Ammon's horn (tissue), 1 donor: ENCODE results near the gene PDE8B.
"Not testable (repeated sequence)": the region's sequence is repeated elsewhere in the genome, so short reads cannot be mapped to it uniquely, and the experiment has no call there.

Experiments
- DNase-seq: peaks from one replicate; pipeline ENCODE4 v3.0.0-alpha.2; 2016; ENCODE audit warnings: low spot score

Gene PDE8B

DNA sequence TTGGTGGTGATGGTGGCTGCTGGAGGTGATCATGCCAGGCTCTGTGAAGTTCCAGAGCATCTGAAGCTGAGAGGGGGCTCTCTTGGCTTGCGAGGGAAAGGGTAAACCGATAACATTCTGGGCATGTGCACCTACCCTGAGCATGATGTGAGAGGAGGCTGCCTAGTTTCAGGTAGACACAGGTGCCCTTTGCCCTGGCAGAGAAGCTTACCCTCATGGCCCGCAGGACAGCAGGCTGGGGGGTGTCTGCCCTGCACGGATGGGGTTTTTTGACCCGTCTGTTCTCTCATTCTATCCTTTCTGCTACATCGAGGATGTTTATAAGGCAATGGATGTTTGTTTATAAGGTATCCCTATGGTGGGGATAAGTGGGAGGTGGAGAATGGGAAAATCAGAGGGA is 148.8 kb downstream of the PDE8B start:
- no peak for DNase-seq

DNA sequence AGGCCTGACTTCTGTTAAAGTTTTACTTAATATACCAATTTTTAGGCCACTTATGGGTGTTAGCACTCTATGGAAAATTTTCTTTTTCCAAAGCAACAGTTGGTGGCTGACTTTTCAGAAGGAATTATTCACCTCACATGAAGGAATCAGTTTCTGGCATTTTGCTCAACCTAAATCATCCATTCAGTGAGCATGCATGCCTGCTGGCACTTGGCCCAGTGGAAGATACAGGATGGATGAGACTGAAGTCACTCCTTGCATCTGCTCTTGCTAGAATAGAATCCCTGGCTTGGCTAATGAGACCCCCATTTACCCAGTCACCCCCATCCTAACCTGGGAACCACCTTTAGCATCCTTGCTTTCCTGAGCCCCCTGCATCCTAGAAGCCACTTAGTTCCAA is 149.9 kb downstream of the PDE8B start:
- no peak for DNase-seq

DNA sequence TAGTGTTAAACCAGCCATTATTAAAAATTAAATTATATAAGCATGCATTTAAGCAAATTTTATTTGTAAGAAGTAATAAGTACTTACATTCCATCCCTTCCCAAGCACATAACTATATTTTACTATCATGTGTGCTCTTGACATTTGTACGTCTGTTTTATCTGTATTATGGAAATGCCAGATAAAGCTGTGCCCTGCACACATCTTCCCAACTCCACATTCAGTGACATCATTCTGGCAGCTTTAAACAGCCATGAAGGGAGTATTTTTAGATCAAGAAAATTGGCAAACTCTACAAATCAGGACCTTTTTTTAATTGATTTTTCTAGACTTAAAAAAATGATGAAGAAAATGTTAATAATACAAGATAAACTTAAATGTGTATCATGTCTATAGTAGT is 150.5 kb downstream of the PDE8B start:
- DNase-seq, result no peak

DNA sequence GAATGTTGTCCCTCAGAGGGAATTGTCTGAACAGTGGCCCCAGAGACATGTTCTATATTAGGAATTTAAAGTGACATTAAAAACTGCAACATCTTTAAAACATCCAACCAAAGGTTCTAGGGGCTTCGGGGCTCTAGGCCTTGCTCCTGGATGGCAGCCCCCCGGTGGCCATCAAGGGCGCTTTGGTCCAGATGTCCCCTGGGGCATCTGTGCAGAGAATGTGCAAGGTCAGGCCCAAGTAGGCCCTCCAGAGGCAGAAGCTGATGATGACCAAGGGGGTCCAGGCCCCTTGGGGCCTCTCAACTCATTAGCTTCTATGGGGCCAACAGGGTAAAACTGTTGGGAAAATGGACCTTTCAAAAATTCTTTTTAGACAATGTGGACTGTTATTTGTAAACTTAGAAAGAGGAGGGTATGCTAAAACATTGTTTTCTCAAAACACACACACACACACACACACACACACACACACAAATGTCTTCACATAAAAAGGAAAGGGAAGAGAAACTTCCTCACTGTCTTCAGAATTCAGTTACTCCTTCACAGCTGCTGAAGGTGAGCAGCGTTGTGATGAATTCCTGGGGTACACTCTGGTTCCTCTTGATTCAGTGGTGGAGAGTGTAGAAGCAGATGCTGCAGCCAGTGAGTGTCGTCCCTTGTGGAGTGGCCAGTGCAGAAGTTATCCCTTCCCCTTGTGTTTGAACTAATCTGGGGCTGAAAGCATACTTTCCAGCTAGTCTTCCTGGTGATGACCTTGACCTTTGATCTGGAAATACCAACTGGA is 156.4 kb downstream of the PDE8B start:
- no peak for DNase-seq

DNA sequence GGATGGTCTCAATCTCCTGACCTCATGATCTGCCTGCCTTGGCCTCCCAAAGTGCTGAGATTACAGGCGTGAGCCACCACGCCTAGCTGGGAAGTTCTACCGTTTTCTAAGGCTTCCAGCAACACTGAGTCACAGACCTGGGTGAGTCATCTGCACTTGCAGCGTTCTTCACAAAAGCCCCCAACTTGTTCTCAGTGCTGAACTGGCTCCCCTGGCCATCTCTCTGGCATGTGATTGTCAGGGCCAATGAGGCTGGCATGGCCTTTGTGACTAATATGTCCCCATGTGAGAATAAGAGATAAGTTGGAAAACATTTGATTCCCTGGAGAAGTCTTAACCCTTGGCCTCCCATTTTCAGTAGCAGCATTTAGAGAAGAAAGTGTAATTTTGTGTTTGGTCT is 157.3 kb downstream of the PDE8B start:
- DNase-seq, result no peak

DNA sequence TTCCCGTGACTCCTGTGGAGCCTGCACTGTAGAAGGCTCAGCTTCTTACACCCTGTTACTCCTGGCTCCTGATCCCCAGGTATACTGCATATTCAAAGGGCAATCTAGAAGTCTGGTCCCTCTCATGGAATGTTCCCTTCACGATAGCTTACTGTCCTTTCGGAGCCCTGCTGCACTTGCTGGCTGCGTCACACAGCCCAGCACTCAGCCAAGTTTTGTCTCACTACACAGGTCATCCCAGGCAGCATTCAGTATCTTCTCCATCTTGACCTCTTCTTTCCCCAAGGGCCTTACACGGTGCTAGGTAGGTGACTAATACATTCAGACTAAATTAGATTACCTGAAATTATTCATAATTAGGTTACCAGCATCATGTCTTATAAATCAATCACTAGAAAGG is 157.9 kb downstream of the PDE8B start:
- DNase-seq, result no peak

DNA sequence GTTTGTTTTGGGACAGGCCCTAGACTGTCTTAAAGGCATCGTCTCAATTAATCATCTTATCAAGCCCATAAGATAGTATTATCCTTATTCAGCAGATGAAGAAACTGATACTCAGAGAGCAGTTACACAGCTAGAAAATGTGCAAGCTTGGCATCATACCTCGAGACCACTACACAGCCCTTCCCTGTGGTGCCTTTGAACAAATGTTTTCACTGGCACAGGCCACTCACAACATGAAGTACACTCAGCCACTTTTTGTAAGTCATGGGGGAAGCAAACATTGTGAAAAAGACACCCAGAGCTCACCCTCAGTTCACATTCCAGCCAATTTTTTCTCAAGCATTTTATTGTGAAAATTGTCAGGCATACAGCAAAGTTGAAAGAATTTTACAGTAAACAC is 159.1 kb downstream of the PDE8B start:
- no peak for DNase-seq

DNA sequence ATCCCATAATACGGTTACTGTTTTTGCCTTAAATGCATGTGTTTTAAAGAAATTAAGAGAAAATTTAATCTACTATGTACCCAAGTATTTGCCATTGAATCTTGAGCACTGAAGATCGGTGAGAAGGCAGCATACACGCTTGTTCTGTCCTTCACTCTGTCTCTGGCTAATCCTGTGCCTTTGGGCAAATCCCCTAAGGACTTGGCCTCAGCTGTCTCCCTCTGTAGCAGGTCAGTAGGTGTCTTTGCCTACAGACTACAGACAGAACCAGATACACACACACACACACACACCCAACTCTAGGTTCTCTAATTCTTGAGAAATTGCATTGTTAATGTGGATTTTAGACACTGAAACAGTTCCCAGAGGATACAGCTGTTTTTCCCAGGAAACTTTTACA is 164.2 kb downstream of the PDE8B start:
- no peak for DNase-seq

DNA sequence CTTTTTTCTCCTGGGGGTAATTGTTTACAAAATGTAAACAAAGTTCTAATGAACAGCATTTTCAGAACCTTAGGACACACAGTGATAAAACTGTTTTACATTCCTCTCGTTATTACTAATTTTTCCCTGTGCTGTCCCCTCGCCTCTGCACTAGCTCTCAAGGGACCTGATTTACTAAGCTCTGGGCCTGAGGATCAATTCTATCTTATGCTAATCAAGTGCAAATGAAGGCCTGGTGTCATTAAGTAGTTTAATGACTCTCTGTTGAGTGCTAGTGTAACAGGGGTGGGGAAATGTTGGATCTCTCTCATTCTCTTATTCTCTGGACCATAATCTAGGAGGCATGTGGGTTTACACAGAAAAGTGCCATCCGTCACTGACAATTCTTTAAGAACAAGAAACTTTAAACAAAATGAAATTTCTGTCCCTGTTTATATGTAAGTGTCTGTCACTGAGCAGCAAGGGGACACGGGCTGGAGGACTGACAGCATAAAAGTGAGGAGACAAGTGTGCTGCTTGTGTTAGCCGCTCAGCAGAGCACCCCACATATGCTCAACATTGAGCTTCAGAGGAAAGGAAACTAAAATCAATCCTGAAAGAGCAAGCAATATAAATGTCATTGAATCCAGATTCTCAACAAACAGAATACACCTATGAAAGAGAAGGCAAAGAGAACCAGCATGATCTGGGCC is 166.3 kb downstream of the PDE8B start:
- DNase-seq, result no peak

DNA sequence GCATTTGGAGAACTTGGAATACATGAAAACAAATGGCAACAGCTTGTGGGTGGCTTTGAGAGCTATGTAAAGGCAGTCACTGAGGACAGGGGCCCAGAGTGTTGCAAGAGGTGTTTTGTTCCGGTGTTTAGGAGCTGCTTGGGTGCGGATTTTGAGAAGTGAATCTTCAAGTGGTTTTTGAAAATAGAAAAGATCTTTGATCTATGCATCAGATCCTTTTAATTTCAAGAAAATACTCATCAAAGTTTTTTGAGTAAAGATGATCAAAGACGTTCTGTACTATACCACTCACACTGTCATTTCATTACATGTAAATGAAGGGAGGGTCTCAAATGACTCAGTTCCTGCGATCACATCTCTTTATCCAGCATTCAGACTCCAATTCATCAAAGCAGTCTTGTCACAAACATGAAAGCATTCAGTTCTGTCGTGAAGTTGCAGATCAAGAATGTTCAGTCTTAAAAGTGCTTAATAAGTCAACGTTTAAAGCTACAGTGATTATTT is 169.1 kb downstream of the PDE8B start:
- DNase-seq, result no peak

DNA sequence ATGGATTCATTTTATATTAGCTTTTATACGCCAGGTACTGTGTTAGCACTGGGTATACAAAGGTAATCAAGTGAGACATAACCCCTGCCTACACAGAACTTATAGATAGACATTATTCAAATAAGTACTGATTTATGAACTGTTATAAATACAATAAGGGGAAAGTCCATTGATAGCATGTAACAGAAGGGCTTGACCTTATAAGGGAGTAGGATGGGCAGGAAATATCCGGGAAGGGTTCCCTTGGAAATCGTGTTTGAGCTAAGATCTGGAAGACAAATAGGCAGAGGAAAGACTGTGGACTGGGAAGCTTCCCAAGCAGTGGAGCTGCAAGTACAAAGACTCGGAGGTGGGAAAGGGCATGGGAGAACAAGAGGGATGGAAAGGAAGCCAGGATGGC is 170.2 kb downstream of the PDE8B start:
- no peak for DNase-seq

DNA sequence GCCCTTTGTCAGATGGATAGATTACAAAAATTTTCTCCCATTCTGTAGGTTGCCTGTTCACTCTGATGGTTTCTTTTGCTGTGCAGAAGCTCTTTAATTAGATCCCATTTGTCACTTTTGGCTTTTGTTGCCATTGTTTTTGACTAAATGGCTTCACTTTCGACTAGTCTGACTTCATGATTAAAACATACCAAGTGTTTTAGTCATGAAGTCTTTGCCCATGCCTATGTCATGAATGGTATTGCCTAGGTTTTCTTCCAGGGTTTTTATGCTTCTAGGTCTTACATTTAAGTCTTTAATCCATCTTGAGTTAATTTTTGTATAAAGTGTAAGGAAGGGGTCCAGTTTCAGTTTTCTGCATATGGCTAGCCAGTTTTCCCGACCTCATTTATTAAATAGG is 172.9 kb downstream of the PDE8B start:
- DNase-seq, result not testable (repeated sequence)

DNA sequence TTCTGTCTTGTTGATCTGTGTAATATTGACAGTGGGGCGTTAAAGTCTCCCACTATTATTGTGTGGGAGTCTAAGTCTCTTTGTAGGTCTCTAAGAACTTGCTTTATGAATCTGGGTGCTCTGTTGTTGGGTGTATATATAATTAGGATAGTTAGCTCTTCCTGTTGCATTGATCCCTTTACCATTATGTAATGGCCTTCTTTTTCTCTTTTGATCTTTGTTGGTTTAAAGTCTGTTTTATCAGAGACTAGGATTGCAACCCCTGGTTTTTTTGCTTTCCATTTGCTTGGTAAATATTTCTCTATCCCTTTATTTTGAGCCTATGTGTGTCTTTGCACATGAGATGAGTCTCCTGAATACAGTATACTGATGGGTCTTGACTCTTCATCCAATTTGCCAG is 175.9 kb downstream of the PDE8B start:
- DNase-seq, result not testable (repeated sequence)

DNA sequence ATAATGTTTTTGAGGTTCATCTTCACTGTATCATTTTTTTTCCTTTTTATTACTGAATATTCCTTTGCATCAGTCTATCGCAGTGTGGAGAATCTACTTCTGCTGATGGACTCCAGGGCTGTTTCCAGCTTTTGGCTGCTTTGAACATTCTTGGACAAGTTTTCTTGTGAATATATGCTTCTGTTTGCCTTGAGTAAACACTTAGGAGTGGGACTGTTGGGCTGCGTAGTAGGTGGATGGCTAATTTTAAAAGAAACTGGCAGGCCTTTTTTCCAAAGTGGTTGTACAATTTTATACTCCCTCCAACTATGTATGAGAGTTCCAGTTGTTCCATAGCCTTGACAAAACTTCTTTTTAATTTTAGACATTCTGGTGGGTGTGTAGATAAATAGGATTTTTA is 179.3 kb downstream of the PDE8B start:
- DNase-seq, result no peak

DNA sequence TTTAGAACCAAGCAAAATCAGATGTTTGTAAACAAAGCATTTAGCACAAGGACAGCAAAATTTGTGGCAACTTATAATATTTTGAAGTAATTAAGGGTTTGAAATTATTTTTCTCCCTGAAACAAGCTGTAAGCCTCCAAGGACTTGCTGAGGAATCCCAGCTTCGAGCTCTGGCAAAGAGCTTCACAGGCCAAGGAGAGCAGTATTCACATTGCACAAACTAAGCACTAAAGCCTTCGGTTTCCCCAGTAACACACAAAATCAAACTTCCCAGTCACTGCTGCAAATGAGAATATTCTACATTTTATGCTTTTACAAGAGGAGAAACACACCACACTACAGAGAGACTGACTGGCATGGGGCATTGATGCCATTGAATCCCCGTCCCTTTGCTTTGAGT is 179.7 kb downstream of the PDE8B start:
- DNase-seq, result no peak

DNA sequence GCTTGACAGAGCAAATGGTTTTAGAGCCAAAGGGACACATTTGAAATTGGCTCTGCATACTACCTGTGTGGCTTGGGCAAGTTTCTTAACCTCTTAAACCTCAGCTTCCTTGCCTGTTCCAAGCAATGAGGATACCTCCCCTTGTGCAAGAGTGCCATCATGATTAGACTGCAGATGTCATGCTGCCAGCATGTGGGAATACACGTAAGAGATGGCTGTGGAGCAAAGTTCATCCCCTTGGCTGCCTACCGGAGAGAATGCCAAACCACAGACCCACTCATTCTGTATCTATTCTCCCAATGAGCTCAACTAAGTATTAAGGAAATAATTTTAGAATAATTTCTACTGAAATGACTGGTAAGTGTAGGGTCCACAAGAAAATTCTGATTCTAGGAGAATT is 180.3 kb downstream of the PDE8B start:
- no peak for DNase-seq

DNA sequence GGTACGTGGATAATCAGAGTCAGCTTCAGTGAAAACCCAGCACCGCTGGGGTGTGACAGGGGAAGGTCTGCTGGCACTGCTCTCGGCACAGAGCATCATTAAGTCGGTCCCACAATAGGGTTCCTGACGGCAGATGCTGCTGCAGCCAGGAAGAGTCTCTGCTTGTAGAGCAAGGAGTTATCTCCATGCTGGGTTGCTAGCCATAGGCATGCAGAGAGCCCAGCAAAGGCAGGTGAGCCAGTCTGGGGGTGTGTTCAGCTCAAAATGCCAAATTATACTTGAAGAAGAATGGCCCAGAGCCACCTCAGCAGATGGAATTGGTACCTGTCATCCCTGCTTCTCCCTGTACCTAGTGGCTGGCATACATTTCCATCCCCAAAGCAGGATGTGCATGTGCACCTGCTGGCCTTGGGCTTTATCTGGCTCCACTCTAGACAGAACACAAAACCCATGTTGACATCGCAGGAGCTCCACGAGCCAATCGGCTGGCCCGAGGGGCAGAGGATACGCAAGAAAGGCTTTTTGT is 180.8 kb downstream of the PDE8B start:
- DNase-seq, result no peak

DNA sequence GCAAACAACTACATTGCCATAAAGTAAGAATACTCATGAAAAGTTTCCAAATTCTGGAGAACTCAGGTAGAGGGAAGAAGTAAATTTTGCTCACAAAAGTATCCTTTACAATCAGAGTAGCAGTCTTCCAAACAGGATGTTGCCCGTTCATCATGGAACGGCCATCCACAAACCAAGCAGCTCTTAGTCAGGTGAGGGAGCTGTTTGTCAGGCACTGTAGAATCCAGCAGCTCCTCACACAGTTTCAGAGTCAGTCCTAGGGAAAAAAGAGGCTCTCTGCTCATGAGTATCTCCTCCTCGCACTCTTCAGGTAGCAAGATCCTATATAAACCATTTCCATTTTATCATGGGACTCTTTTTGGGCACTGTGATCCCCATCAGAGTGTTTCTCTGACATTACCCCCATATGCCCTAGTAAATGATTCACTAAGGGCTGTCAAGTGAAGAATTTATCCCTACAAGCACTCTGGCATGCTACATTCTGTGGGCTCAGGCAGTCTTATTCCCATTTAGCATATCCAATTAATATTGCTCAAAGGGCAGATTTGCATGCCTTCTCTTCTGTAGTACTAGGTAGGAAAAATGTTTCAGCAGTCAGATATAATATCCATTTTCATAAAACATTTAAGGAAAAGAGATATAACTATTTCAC is 183.7 kb downstream of the PDE8B start:
- no peak for DNase-seq

DNA sequence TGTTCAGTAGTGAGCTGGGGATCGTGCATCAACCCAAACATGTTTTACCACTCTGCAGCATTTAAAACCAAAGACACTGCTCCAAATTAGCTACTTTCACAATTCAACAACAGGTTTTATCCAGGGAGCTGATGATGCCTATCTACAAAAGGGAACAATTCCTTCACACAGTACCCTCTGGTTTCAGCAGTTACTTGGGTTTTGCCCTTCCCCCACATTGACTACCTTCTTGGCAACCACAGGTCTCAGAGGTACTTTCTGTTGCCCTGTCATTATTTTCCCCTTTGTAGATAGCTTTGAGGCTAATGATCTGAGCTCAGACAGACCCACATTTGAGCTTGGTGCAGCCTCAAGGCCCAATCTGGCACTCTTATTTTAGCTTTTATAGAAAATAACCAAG is 185.5 kb downstream of the PDE8B start:
- DNase-seq, result no peak

DNA sequence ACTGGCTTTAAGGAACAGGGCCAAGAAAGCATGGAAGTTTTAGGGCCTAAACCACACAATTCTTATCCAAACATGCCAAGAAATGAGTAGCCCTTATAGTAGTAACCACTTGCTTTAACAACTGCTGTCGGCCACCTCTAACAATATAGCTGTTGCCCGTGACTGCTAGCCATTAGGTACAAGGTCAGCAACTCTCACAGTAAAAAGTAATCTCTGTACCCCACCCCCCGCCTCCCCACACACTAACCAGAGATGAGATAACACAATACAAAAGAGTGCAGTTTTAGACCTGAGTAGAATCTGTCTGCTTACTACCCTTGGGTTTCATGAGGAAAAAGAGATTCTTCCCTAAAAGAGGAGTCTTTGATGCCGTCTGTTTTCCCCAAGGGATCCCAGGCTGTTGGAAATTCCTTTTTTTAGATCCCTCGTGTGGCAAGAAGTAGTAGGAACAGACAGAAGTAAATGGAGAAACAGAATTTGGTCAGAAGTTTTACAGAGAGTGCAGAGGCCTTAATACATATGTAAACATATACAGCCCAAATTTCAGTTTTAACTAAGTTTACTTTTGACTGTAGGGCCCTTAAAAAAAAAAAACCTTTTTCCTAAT is 187.3 kb downstream of the PDE8B start:
- DNase-seq, result no peak

DNA sequence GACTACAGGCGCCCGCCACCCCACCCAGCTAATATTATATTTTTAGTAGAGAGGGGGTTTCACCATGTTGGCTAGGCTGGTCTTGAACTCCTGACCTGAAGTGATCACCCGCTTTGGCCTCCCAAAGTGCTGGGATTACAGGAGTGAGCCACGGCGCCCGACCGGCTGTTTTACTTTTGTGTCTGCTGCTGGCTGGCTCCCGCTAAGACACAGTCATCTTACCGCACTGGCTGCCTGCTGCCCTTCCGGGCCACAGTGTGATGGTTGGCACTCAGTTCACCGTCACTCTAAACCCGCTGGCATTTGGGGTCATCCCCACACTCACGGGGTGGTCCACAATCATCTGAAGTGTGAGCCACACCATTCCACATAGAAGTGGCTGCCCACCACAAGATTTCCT is 188.0 kb downstream of the PDE8B start:
- DNase-seq, result no peak

DNA sequence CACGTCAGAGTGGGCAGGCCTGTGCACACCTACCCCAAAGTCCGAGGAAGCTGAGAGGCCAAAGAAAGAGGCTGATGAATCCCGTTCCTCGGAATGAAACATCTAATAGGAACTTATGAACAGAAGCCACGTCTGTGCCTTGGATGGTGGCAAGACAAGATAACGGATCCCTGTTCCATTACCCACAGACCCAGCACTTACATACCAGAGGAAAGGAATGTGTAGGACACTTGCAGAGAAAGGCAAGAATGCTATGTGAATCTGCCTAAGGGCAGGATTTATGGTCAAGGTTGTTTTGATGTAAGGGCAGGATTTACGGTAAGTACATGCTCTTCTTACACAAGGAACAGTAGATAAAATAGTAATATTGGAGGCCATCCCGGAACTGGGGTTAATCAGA is 188.4 kb downstream of the PDE8B start:
- no peak for DNase-seq
